KMS-11 (cell line): ENCODE data around the gene SV2C.

ENCODE experiments used
- H2AFZ ChIP-seq: fragments of 200-600 bp; sonication (generic); 2 replicates; pipeline ENCODE4 v1.6.1; 2016; ENCODE audit warnings: antibody characterized with exemption, mixed run types, low read depth
- H3K27ac ChIP-seq: fragments of 200-600 bp; sonication (generic); 2 replicates; pipeline ENCODE4 v1.6.1; 2016; ENCODE audit warnings: mild to moderate bottlenecking, mixed run types
- H3K27me3 ChIP-seq: fragments of 200-600 bp; sonication (generic); 2 replicates; pipeline ENCODE4 v1.6.1; 2017; ENCODE audit warnings: mild to moderate bottlenecking, low read depth, mixed run types, moderate library complexity; ENCODE audit not compliant: insufficient read depth
- H3K36me3 ChIP-seq: fragments of 200-600 bp; sonication (generic); 2 replicates; pipeline ENCODE4 v1.6.1; 2017; ENCODE audit warnings: mild to moderate bottlenecking, mixed run types; ENCODE audit not compliant: insufficient read depth
- H3K4me1 ChIP-seq: fragments of 200-600 bp; sonication (generic); 2 replicates; pipeline ENCODE4 v1.6.1; 2016; ENCODE audit warnings: mild to moderate bottlenecking, low read depth, mixed run types; ENCODE audit not compliant: poor library complexity, severe bottlenecking
- H3K4me2 ChIP-seq: fragments of 200-600 bp; sonication (generic); 2 replicates; pipeline ENCODE4 v1.7.0; 2016; ENCODE audit warnings: mild to moderate bottlenecking, mixed run types
- H3K4me3 ChIP-seq: fragments of 200-600 bp; sonication (generic); IDR thresholded peaks from 2 replicates; pipeline ENCODE4 v1.6.1; 2017; ENCODE audit warnings: low read depth, low read length, mixed read lengths; ENCODE audit not compliant: insufficient read depth
- H3K79me2 ChIP-seq: fragments of 200-600 bp; sonication (generic); 2 replicates; pipeline ENCODE4 v1.6.1; 2016; ENCODE audit warnings: low read depth, mixed run types; ENCODE audit not compliant: insufficient read depth
- H3K9ac ChIP-seq: fragments of 200-600 bp; sonication (generic); 2 replicates; pipeline ENCODE4 v1.6.1; 2016; ENCODE audit warnings: mild to moderate bottlenecking, mixed run types
- H4K20me1 ChIP-seq: fragments of 200-600 bp; sonication (generic); 2 replicates; pipeline ENCODE4 v1.6.1; 2016; ENCODE audit warnings: mild to moderate bottlenecking, mixed run types; ENCODE audit not compliant: insufficient read depth
- TF ChIP-seq, protein P1 (sequence below): fragments of 200-600 bp; sonication (generic); conservative IDR thresholded peaks from 2 replicates; pipeline ENCODE4 v1.6.1; 2017; ENCODE audit warnings: low read depth, mild to moderate bottlenecking, antibody characterized with exemption, low read length, moderate library complexity, mixed read lengths

Gene SV2C

DNA sequence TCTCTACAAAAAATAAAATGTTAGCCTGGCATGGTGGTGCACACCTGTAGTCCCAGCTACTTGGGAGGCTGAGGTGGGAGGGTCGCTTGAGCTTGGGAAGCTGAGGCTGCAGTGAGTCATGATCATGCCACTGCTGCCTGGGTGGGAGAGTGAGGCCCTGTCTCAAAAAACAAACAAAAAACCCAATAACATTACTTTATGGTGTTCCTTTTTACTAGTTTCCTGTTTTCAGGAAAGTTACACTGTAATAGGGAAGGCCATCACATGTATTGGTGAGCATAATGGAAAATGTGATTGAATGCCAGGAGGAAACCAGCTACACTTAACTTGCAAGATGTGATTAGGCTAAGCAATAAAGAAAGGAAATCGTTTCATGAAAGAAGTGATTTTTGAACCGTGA lies 42.7 kb downstream of the SV2C start:
- Histone ChIP-seq H3K36me3 (no peaks in the 10 kb centered on the region), H3K79me2 (no peaks in the 10 kb centered on the region), H2AFZ (no peak overlapping the region), H3K4me3 (no peak overlapping the region), H3K9ac (no peak overlapping the region), H3K27ac (no peak overlapping the region), H4K20me1 (no peaks in the 10 kb centered on the region), H3K27me3 (no peaks in the 10 kb centered on the region), H3K4me1 (no peaks in the 10 kb centered on the region), H3K4me2 (no peak overlapping the region)
- TF ChIP-seq, protein P1, sequence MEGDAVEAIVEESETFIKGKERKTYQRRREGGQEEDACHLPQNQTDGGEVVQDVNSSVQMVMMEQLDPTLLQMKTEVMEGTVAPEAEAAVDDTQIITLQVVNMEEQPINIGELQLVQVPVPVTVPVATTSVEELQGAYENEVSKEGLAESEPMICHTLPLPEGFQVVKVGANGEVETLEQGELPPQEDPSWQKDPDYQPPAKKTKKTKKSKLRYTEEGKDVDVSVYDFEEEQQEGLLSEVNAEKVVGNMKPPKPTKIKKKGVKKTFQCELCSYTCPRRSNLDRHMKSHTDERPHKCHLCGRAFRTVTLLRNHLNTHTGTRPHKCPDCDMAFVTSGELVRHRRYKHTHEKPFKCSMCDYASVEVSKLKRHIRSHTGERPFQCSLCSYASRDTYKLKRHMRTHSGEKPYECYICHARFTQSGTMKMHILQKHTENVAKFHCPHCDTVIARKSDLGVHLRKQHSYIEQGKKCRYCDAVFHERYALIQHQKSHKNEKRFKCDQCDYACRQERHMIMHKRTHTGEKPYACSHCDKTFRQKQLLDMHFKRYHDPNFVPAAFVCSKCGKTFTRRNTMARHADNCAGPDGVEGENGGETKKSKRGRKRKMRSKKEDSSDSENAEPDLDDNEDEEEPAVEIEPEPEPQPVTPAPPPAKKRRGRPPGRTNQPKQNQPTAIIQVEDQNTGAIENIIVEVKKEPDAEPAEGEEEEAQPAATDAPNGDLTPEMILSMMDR, result no peak

DNA sequence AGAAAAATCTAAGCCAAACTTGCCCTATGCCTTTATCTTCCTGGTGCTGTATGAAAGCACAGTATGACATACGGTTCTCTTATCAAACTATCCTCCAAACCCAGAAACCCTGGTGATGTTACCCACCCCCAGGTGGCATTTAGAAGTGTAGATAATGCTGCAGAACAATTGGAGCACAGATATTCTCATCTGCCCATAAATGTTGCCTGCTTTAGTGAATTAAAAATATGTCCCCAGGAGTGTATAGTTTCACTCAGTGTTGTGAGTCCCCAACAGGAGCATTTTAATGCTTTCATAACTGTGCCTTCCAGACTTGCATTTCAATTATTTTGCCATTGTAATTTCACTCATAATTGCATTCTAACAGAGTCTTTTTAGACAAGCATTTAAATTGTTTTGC lies 50.8 kb downstream of the SV2C start:
- no peak overlapping the region for H3K27ac ChIP-seq
- H3K4me2 ChIP-seq, result no peak overlapping the region
- no peaks in the 10 kb centered on the region for H4K20me1 ChIP-seq
- no peak overlapping the region for H3K9ac ChIP-seq
- no peaks in the 10 kb centered on the region for H3K36me3 ChIP-seq
- no peaks in the 10 kb centered on the region for H3K79me2 ChIP-seq
- no peak overlapping the region for H2AFZ ChIP-seq
- TF ChIP-seq, protein P1, result no peak
- no peaks in the 10 kb centered on the region for H3K4me1 ChIP-seq
- no peak overlapping the region for H3K4me3 ChIP-seq
- H3K27me3 ChIP-seq, result no peaks in the 10 kb centered on the region

DNA sequence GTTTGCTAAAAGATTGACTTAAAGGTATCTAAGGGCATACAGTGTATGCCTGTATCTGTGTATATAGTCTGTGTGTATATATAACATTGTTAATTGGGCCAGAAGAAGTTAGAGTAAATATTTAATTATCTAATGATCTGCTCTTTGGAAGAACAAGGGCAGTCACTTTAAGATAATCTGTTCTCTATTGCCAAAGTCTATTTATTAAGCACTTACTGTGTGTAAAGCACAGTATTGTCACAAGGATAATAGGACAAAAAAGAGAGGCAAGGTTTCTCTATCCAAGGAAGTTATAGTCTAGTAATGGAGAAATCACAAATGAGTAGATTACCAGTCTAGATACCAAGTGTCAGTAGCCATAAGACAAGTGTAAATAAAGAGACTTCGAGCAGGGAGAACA lies 51.5 kb downstream of the SV2C start:
- no peaks in the 10 kb centered on the region for H3K79me2 ChIP-seq
- no peaks in the 10 kb centered on the region for H3K4me1 ChIP-seq
- no peak overlapping the region for H3K4me3 ChIP-seq
- H4K20me1 ChIP-seq, result no peaks in the 10 kb centered on the region
- H3K36me3 ChIP-seq, result no peaks in the 10 kb centered on the region
- H3K27me3 ChIP-seq, result no peaks in the 10 kb centered on the region
- TF ChIP-seq, protein P1, result no peak
- no peak overlapping the region for H3K9ac ChIP-seq
- no peak overlapping the region for H3K4me2 ChIP-seq
- H3K27ac ChIP-seq, result no peak overlapping the region
- H2AFZ ChIP-seq, result no peak overlapping the region

DNA sequence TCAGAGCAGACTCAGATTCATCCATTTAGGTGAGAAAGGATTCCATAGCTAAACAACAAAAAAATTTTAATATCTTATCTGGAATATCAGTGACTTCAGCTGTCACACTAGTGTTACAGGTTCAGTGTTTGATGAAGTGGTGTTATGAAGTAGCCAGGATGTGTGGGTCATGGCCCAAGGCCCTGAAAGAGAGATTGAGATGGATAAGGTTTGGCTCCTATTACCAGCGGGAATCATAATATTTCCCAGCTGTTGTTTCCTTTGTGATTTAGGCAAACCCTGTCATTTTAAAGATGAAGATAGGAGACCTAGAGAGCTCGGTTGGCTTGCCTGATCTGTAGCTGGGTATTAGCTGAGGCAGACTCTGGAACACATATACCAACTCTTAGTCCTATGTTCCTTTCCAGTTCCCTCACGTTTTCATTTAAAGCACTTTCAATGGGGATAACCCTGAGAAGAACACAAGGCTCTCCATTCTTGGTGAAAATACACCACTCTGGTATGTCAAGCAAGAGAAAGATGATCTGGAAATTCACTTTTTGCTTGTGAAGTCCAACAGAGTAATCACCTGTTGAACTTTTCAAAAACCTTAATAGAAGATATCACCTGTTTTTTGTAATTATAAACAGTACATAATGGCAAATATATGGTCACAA lies 54.8 kb downstream of the SV2C start:
- Histone ChIP-seq H3K4me3 (no peak overlapping the region), H3K27me3 (no peaks in the 10 kb centered on the region), H3K79me2 (no peaks in the 10 kb centered on the region), H3K9ac (no peak overlapping the region), H2AFZ (no peak overlapping the region), H3K27ac (no peak overlapping the region), H3K36me3 (no peaks in the 10 kb centered on the region), H3K4me1 (no peaks in the 10 kb centered on the region), H3K4me2 (no peak overlapping the region), H4K20me1 (no peaks in the 10 kb centered on the region)
- TF ChIP-seq, protein P1, result no peak
